NCI-H2196 (cell line): Measurements from ENCODE around the gene COL18A1.
"Not testable (repeated sequence)": the region's sequence is repeated elsewhere in the genome, so short reads cannot be mapped to it uniquely, and the experiment has no call there.

Experiments used
- DNase-seq: peaks from one replicate; lab custom pipeline; 2025; ENCODE audit not compliant: unreplicated experiment; lab: John Stamatoyannopoulos, UW

COL18A1 gene

DNA sequence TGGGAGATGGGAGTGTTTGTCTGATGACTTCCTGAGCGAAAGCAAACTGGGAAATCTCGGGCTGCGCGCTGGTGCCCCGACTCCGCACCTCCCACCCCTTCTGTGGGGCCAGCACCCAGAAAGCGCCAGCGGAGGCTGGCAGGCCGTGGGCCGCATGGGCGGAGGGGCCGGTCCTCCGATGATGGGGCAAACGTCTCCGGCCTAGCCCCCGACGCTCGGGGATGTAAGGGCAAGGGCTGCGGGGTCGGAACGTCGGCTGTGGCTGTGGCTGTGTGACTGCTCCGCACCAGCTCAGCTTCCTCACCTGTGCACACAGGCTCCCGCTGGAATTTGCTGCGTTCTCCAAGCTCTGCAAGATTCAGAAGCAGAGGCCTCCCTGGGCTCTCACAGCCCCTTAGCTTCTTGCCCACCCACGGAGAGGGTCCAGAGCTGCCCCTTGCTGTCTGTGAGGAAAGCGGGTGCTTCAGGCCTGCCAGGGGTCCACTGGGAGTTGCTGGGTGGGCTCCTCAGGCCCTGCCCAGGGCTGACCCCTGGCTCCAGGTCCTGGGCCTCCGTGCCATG is 35.0 kb downstream of the COL18A1 start:
- DNase-seq = no peak

DNA sequence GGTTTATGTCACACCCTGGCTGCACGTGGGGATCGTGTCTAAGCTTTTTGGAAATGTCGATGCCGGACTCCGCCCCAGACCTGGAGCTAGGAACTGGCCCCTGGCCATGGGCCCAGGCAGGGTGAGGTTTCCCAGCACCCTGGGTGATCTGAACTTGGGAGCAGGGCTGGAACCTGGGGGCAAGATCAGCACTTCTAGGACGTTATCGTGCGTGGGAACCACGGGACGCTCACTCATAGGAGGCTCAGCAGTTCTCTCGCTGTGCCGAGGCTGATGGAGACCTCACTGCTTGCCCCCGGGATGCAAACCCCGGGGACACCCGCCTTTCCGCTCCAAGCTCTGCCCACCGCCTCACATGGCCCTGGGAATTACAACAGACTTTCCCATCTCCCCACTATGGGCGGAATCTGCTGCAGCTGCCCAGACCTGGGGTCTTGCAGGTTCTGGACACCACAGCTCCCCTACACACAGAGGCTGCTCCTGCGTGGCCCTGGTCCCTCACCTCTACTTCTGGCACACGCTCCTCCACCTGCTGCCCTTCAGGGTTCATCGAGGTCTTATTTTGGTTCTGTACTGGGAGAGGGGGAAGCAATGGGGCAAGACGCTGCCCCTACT is 35.9 kb downstream of the COL18A1 start:
- DNase-seq = no peak

DNA sequence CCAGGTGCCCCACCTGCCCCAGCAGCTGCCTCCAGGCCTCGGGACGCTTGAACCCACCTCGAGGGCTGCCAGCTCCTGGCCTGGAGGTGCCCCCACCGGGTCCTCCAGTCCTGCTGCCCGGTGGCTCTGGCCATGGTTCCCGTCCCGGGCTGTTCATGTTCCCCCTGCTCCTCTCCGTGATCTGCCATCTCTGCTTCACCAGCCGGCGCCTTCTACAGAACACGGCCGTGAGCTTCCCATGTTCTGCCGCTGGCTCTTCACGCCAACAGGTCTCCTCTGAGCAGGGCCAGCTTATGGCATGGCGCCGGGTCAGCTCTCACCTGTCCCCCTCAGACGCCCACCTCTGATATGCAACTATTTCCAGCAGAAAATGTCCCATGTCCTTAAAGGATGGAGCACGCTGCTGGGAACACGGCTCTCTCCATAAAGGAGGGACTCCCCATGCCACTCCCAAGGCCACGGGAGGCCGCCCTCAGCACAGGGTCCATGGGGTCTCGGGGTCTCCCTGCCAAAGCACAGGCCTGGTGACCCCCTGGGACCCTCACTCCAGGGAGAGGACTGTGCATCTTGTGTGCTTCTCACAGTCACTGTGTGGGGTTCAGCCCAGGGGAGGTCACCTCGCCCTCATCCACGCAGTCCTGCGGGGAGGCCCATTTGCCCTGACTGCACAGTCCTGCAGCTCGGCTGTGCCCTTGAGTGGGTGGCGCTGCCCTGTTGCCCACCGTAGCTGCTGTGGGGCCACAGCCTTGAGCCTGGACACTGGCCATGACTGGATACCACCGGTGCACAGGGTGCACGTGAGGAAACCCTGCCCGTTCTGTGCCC is 36.7 kb downstream of the COL18A1 start:
- no peak for DNase-seq

DNA sequence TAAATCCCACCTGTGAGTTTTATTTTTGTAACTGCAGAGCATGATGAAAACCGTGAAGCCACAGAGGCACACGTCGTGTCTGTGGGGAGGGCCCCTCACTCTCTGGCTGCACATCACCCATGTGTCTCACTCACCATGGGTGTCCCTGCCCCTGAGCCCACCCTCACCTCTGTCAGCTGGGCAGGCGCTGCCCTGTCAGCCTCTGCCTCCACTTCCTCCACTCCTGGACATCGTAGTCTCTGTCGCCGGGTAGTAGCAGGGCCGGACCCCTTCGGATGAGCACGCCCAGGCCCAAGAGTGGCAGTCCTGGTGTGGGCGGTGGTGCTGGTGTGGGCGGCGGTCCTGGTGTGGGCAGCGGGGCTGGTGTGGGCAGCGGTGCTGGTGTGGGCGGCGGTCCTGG is 37.3 kb downstream of the COL18A1 start:
- no peak for DNase-seq

DNA sequence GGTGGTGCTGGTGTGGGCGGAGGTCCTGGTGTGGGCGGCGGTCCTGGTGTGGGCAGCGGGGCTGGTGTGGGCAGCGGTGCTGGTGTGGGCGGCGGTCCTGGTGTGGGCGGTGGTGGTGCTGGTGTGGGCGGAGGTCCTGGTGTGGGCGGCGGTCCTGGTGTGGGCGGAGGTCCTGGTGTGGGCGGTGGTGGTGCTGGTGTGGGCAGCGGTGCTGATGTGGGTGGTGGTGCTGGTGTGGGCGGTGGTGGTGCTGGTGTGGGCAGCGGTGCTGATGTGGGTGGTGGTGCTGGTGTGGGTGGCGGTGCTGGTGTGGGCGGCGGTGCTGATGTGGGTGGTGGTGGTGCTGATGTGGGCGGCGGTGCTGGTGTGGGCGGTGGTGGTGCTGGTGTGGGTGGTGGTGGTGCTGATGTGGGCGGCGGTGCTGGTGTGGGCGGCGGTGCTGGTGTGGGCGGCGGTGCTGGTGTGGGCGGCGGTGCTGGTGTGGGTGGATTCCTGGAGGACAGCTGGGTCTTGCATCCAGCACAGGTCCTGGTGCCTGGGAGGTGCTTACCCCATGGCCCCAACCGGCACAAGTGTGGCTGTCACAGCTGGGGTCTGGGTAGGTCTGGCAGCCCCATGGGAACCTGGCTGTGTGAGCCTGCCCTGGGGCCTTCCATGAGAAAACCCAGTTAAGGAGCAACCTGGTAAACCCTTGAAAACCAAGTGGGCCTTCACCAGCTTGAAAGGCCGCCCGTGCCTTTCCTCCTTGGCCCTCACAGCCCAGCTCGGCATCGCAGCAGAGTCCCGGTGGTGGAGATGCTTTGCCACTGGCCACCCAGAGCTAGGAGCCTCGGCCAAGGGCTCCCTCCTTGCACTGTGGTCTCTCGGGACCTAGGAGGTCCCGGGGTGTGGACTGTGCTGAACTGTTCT is 38.0 kb downstream of the COL18A1 start:
- DNase-seq = not testable (repeated sequence)

DNA sequence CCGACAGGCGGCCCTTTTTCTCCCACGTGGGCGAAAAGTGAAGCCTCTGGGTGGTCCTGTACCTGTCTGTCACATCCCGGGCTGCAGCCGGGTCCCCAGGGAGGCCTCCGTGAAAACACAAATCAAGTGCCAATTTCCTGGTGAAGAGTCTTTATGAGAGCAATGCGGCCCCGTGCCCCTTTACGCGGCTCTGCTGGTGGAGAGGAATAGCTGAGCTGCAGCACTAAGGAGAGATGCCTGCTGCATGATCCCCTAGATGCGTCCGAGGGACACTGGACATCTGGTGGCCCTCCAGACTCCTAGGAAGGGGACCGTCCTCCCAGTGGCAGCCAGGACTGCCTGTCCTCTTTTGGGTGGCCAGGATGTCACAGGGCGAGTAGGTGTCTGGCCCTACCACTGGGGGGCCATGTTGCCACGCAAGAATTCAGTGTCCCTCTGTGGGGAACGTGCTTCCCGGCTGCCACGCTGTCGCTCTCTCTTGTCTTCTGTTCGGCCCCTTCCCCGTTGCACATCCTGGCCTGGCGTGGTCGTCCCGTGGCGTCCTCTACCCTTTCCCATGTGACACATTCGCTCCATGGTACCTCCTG is 38.7 kb downstream of the COL18A1 start:
- DNase-seq = no peak

DNA sequence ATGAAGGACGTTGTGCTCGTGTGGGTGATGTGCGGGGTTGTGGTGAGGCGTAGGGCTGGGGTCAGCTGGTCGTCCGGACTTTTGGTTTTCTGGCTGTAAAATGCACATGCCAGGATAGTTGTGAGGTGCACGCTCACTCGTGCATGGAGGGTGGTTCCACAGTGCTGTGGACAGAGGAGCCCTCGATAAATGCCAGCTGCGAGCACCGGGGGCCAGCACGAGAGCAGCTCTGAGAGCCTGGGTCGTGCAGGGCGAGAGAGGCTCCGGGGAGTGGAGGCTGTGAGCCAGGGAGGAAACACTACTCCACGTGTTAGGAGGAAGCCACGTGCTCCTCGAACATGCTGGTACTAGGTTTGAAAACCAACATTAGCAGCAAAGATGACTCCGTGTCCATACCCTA is 39.4 kb downstream of the COL18A1 start:
- no peak for DNase-seq

DNA sequence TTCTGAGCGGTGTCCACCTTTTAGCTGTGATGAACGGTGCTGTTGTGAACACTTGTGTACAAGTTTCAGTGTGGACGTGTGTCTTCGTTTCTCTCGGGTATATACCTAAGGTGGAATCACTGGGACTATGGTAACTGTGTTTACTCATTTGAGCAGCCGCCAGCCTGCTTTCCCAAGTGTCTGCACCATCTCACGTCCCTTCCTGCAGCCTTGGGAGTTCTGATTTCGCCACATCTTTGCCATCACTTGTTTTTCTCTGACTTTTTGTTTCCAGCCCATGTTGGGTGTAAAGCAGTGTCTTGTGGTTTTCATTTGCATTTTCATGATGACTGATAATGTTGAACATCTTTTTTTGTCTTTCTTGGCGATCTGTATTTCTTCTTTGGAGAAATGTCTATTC is 40.4 kb downstream of the COL18A1 start:
- no peak for DNase-seq

DNA sequence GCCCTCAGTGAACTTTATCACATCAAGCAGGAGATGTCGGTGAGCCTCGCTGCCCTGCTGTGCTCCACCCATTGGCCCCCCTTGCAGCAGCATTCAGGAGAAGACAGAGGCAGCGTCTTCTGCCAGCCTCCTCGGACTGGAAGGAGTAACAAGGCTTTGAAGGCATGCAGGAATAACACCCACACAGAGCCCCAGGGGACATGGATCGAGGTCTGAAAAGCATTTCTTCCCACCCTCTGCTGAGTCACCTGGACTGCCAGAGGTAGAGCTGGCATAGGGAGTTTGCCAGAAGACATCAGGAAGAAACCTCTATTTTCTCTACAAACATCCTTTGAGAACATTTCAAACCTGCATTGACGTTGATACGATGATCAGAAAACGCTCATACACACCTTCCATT is 42.9 kb downstream of the COL18A1 start:
- DNase-seq = no peak

DNA sequence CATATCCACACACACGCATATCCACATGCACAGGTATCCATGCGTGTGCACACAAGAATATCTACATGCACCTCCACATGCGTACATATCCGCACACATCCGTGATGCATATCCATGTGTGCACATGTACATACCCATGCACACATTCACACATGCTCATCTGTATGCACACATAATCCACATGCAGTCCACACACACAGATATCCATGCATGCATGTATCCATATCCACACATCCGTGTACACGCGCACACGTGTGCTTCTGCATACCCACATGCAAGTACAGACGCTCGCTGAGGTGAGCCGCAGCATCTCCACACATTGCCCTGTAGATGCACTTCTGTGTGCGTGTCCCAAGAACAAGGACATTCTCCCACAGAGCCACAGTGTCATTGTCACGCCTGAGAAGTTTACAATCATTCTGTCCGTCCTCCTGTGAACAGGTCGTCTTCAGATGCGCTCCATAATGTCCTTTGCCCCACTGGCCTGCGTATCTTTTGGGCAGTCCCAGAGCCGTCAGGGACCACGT is 43.4 kb downstream of the COL18A1 start:
- DNase-seq = no peak

DNA sequence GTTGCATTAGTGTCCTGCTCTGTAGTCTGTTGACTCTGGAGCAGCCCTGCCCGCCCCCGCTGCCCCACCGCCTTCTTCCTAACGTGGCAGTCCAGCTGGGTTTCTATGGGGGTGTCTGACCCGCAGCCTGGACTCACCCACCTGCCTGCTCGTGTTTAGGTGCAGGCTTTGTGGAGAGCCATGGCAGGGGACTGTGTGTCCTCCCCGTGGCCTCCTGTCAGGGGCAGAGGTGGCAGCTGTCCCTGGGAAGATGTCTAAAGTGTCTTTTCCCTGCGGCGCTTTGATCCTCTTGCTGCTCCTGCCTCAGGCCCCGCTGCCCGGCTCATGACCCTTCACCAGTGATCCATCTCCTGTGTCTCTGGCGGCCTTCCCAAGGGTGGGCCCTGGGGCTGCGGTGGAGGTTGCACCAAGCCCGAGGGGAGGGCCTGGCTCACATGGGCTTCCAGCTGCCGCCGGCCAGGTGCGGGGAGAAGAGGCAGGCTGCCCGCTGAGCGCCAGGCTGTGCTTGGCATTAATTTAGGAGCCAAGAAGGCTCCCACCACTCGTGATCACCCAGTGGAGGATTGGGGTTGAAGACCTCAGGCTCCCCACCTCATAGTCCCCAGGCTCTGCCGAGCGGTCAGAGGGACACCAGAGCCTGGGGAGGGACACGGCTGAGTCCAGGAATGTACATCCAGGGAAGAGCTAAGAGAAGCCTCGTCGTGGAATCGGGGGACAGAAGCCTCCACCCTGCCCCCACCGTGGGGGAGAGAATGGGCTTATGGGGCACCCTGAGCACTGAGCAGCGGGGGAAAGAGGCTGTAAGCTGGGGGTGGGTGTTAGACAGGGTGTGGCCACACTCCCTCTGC is 44.1 kb downstream of the COL18A1 start:
- DNase-seq = no peak

DNA sequence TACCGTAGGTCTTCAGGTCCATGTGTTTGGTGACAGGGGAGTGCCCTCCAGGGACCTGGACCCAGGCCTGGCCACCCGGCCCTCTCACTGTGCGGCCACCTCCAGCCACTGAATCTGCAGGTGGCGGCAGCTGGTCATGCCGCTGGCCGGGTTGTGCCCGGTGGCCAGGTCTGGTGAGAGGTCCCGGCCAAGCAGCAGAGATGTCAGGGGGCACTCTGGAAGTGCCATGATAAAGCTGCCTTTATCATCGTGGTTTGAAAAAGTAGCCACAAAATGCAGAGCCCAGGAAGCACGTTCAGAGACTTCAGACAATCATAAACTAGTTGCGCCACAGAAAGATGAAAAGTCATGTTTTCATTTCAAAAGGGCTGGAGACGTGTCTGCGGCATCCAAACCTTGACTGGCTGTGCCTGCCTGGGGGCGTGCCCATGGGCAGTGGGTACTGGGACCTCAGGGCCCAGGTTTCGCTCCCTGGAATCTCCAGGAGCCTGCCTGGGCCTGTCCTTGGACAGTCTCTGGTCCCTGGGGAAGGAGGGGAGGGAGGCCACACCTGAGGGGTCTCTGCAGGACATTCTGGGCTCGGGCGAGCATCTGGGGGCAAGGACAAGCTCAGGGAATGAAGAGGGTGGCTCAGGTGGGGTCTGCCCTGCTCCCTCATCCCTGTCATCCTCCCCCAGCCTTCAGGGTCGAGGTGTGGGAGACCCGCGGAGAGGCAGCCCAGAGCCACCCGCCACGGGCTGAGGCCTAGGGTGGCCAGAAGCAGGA is 44.9 kb downstream of the COL18A1 start:
- DNase-seq = no peak

DNA sequence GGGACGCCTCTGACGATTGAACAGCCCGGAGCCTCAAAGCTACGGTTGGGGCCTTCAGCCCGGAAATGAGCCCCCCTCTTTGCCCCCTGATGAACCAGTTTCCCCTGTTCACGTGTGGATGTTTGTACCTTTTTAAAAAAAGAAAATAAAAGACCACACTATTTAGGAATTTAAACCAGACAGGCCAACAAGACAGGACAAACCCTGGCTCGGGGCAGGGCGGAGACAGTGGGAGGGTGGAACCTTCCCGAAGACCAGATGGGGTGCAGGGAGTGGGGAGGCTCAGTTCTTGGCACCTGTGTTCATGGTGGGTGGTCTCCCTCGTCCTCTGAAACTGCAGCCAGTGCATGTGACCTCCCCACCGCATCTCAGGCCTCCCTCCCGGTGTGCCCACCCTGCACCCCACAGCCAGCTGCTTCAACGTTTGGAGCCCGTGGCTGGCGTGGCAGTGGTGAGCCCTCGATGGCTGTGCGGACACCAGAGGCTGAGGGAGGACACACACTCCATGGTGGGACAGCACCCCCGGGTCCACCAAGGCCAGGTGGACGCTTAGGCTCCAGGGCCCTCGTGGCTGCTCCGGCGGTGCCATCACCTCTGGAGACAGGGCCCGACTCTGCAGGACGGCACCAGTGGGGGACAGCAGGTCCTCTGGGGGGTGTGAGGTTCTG is 45.6 kb downstream of the COL18A1 start:
- no peak for DNase-seq

DNA sequence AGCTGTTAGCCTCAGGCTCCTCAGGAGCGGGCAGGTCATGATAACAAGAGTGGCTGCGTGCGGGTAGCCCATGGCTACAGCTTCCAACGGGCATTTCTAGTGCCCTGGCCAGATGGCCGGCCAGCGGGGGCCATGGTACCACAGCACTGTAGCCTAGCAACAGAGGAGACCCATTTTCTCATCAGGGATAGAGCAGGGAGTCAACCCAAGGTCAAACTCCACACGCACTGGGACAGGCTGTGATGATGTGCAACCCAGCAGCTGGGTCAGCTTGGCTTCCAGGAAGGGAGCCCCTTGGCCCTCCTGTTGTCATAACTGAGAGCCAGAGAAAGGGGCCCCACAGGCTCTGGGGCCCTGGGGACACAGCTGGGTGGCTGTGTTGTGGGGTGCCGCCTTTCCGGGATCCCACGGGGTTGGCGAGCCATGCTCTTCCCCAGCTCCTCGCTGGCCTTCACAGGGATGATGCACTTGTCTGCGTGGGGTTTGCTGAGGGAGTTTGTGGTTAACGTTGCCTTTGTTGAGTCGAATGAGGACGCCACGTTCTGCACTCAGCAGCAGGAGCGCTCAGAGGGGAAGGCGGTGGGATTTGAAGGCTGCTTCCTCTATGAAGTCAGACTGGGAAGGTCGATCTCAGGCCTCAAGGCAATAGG is 46.3 kb downstream of the COL18A1 start:
- no peak for DNase-seq

DNA sequence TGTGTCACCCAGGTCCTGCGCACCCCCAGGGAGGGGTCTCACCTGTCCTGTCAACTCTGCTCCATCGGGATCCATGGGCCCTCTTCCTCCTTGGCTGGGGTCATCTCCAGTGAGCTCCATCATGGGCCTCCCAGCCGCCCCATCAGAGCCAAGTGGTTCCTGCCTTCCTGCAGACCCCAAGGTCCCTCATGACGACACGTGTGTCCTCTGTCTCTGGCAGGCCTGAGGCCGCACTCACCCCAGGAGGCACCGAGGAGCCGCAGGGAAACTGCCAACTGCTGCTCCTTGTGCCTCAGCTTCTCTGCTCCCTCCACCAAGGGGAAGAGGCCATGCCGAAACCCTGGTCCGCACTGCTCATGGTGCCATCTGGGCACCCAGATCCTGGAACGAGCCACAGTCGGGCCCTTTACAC is 46.8 kb downstream of the COL18A1 start:
- DNase-seq = no peak

DNA sequence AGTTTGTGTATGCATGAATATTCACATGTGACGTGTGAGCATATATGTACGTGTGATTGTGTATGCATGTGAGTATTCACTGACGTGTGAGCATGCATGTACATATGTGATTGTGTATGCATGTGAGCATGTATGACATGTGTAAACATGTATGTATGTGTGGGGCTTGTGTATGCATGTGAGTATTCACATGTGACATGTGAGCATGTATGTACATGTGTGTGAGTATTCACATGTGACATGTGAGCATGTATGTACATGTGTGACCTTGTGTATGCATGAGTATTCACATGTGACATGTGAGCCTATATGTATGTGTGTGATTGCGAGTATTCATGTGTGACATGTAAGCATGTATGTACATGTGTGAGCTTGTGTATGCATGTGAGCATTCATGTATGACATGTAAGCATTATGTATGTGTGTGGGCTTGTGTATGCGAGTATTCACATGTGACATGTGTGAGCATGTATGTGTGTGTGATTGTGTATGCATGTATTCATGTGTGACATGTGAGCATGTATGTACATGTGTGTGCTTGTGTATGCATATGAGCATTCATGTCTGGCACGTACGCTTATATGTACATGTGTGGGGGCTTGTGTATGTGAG is 47.8 kb downstream of the COL18A1 start:
- no peak for DNase-seq

DNA sequence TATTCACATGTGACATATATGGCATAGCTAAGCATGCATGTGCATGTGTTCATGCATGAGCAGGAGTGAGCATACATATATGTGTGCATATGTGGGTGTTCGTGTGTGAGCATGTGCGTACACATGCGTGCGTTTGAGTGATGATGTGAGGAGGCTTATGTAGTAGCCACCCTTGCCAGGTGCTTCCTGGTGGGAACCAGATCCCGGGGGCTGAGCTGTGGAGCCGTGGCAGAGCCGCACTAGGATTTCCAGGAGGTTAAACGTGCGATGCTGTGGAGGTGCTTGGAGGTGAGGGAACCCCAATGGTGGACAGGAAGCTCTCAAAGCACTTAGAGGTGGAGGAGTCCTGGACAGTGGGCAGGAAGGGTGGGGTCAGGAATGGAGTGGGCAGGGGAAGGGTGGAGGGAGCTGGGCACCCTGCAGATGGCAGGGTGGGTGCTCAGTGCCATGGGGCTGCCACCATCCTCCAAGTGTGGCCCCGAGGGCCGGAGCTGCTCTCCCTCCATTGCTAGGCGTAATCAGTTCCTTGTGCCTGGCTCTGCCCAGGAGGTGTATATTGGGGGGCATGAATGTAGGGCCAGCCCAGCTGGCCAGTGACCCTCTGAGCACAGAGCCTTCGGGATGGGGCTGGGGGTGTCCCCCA is 48.5 kb downstream of the COL18A1 start:
- DNase-seq = no peak
